Lower leg skin (tissue), 4 donors: ENCODE measurements around the gene CMIP. TPM values are rescaled to one million over a fixed set of nuclear protein-coding genes. Genes with fewer than 3 reads are reported as not detected.

ENCODE experiments used
- DNase-seq, 2 donors: peaks; one replicate each; pipeline ENCODE4 v3.0.0-alpha.2; 2019; ENCODE audit warnings: low spot score in 2 of 2
- H3K4me3 ChIP-seq: fragments of 200-600 bp; sonication (generic); 2 replicates; pipeline ENCODE4 v1.5.1; 2017; ENCODE audit warnings: mild to moderate bottlenecking, low read depth; ENCODE audit not compliant: poor library complexity, severe bottlenecking
- POLR2A ChIP-seq, 2 donors: fragments of 450-650 bp; IDR thresholded peaks; one replicate each; pipeline ENCODE4 v1.6.1; 2016 to 2017; ENCODE audit warnings: antibody characterized with exemption in 2 of 2, mild to moderate bottlenecking in 1 of 2, moderate library complexity in 1 of 2
- WGBS, 2 donors: methylation state at CpG; one replicate each; pipeline ENCODE4 v1.1.5; 2018; 5-methylcytosine and 5-hydroxymethylcytosine counted together
- intact Hi-C: fragments of 100-400 bp; cut with DNase I; formaldehyde crosslinking; loops from one replicate; pipeline ENCODE4 v1.15.0; 2023; ENCODE audit warnings: low total_unique reads
- total RNA-seq, 4 donors: library from RNA; depleted of rRNA; stranded (reverse); fragments of >200 nt; gene quantifications; one replicate each; pipeline ENCODE4 v1.1.0, GENCODE V29; 2016
- TF ChIP-seq, protein P1 (sequence below), 3 donors: fragments of 450-650 bp; IDR thresholded peaks; one replicate each; pipeline ENCODE4 v1.5.1; 2016; ENCODE audit warnings: antibody characterized with exemption in 3 of 3, mild to moderate bottlenecking in 3 of 3, moderate library complexity in 2 of 3

CMIP gene
- total RNA-seq, 4 donors from 2014 or later: 53.7 to 115 (median 77.4) TPM

- 85 to 88% methylated on average over 5 of the region's 5 CpGs for WGBS, 2 donors
- intact Hi-C loops: no loop called here
- no peak for DNase-seq
- H3K4me3 ChIP-seq: no peak overlapping the region
- TF ChIP-seq POLR2A (IDR thresholded peaks at IDR 0.05): no peak
- TF ChIP-seq, protein P1, sequence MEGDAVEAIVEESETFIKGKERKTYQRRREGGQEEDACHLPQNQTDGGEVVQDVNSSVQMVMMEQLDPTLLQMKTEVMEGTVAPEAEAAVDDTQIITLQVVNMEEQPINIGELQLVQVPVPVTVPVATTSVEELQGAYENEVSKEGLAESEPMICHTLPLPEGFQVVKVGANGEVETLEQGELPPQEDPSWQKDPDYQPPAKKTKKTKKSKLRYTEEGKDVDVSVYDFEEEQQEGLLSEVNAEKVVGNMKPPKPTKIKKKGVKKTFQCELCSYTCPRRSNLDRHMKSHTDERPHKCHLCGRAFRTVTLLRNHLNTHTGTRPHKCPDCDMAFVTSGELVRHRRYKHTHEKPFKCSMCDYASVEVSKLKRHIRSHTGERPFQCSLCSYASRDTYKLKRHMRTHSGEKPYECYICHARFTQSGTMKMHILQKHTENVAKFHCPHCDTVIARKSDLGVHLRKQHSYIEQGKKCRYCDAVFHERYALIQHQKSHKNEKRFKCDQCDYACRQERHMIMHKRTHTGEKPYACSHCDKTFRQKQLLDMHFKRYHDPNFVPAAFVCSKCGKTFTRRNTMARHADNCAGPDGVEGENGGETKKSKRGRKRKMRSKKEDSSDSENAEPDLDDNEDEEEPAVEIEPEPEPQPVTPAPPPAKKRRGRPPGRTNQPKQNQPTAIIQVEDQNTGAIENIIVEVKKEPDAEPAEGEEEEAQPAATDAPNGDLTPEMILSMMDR (IDR thresholded peaks at IDR 0.05): no peak
Measured at GRCh38 chr16:81547939-81548216, 103.3 kb downstream of the CMIP start.

DNA sequence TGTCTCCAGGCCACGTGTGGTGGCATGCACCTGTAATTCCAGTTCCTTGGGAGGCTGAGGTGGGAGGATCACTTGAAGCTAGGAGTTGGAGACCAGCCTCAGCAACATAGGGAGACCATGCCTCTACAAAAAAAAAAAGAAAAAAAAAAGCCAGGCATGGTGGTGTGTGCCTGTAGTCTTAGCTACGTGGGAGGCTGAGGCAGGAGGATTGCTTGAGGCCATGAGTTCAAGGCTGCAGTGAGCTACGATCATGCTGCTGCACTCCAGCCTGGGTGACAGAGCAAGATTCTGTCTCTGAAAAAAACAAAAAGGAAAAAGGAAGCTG is 103.9 kb downstream of the CMIP start:
- TF ChIP-seq, protein P1 (IDR thresholded peaks at IDR 0.05): no peak
- TF ChIP-seq POLR2A (IDR thresholded peaks at IDR 0.05): no peak
- intact Hi-C loops: no loop called here
- H3K4me3 ChIP-seq: no peak overlapping the region
- 80 to 94% methylated on average over 3 of the region's 3 CpGs for WGBS, 2 donors
- no peak for DNase-seq

DNA sequence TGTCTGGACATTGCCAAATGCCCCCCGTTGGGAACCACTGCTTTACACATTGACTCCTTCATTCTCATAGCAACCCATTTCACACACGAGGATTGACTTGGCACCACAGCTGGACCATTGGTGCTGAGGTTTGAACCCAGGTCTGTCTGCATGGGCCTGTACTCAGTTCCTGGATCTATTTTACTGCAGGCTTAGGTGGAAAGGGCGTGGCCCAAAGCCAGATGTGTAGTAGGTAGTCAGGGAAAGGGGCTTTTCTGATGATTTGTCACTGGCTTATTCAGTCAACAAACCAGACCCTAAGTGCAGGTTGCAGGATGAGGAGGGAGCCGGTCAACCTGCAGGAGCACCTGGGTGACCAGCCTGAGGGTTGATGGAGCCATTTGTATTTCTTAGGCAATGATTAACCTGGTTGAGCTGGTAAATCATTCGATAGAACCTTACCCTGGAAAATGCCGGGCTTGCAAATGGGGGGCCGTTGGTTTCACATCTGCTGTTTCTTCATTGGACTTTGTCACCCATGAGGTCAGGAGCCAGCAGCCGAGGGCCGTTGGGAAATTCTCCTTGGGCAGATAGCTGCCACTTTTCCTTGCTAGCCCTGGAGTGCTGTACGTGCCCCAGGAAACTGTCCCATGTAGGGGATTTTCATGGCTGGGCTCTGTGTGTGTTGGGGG is 104.4 kb downstream of the CMIP start:
- no peak overlapping the region for H3K4me3 ChIP-seq
- TF ChIP-seq POLR2A (IDR thresholded peaks at IDR 0.05): no peak
- TF ChIP-seq, protein P1 (IDR thresholded peaks at IDR 0.05): no peak
- WGBS, 2 donors: 88 to 89% methylated on average over 10 of the region's 10 CpGs
- intact Hi-C loops: no loop called here
- DNase-seq: no peak

DNA sequence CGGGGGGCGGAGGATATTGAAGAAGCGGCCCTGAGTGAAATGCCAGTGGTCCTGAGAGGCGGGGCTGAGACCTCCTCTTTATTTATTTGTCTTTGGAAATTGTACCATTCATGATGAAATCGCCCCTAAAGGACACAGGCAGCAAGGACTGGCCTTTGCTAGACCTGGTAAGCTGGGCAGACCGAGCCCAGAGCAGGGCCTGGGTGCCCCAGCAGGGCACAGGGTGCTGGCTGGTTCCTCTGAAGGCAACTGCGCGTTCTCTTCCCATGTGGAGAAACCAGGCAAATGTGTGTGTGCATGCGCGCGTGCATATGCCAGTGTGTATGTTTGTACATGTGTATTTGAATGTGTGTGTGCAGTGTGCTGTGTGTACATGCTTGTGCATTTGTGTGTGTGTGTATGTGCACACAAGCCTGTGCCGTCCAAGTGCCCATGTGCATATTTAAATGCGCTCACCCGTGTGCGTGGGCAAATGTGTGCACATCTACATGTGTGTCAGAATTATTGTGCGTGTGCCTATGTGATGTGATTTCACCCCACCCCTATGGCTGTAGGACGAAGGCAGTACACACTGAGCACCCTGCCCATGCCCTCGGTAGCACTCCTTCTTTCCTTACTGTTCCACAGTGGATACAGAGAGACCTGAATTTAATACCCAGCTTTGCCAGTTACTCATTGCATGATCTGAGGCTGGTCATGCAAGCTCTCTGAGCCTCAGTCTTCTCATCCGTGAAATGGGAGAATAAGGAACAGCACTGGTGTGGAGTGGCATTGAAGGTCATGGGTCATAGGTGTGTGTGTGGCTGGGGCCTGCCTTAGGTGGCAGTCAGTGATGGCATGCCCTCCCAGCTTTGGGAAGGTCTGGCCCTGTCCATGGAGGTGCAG is 105.2 kb downstream of the CMIP start:
- H3K4me3 ChIP-seq: no peak overlapping the region
- 95 to 98% methylated on average over 19 of the region's 19 CpGs for WGBS, 2 donors
- intact Hi-C loops: no loop called here
- TF ChIP-seq, protein P1 (IDR thresholded peaks at IDR 0.05): no peak
- no peak for TF ChIP-seq POLR2A (IDR thresholded peaks at IDR 0.05)
- DNase-seq: no peak

DNA sequence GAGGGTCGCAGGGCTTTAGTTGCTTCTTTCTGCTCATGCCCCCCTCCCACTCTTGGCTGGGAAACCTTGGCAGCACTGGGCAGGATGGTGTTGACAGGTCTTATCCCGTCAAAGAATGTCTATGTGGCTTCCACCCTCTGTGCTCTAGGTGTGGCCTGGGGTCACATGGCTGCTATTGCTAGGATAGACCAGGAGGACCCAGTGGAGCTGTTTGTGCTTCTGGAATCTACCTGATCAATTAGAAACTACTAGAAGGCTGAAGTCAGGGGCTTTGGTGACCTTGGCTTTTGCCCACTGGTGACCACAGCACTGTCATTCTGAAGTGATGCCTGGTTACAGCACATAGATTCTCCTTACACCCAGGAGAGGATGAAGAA is 105.8 kb downstream of the CMIP start:
- WGBS, 2 donors: 48 to 50% methylated on average over 2 of the region's 2 CpGs
- DNase-seq: no peak
- intact Hi-C loops: no loop called here
- TF ChIP-seq, protein P1 (IDR thresholded peaks at IDR 0.05): no peak
- TF ChIP-seq POLR2A (IDR thresholded peaks at IDR 0.05): no peak
- no peak overlapping the region for H3K4me3 ChIP-seq
